Uterus (tissue), 4 donors: ENCODE data around the gene NLGN1. TPM values are rescaled to one million over a fixed set of nuclear protein-coding genes. Genes with fewer than 3 reads are reported as not detected.
"Not testable (repeated sequence)": the region's sequence is repeated elsewhere in the genome, so short reads cannot be mapped to it uniquely, and the experiment has no call there.

Experiments
- DNase-seq, 2 donors: peaks; one replicate each; pipeline ENCODE4 v3.0.0-alpha.2; 2019 to 2020
- H3K27ac ChIP-seq, 2 donors: fragments of 200-600 bp; sonication (generic); 1 replicate in 1 of 2; 2 replicates in 1 of 2; pipeline ENCODE4 v1.5.1; 2016 to 2018
- H3K27me3 ChIP-seq, 2 donors: fragments of 200-600 bp; sonication (generic); one replicate each; pipeline ENCODE4 v1.5.1; 2018 to 2019; ENCODE audit warnings: control low read depth in 1 of 2
- H3K36me3 ChIP-seq, 2 donors: fragments of 200-600 bp; sonication (generic); one replicate each; pipeline ENCODE4 v1.5.1; 2019; ENCODE audit warnings: control low read depth in 1 of 2
- H3K4me1 ChIP-seq, 2 donors: fragments of 200-600 bp; sonication (generic); one replicate each; pipeline ENCODE4 v1.5.1; 2018 to 2019; ENCODE audit warnings: control low read depth in 1 of 2
- H3K4me3 ChIP-seq, 2 donors: fragments of 200-600 bp; sonication (generic); 1 replicate in 1 of 2; 2 replicates in 1 of 2; pipeline ENCODE4 v1.5.1; 2018 to 2019; ENCODE audit warnings: mild to moderate bottlenecking in 1 of 2
- H3K9me3 ChIP-seq, 2 donors: fragments of 200-600 bp; sonication (generic); one replicate each; pipeline ENCODE4 v1.5.1; 2019; ENCODE audit warnings: control low read depth in 1 of 2
- POLR2A ChIP-seq, 2 donors: fragments of 450-650 bp; IDR thresholded peaks; one replicate each; pipeline ENCODE4 v1.6.1; 2016; ENCODE audit warnings: antibody characterized with exemption in 2 of 2, mild to moderate bottlenecking in 1 of 2, moderate library complexity in 1 of 2
- intact Hi-C: fragments of 100-400 bp; cut with DNase I; formaldehyde crosslinking; loops from one replicate; pipeline ENCODE4 v1.15.1; 2023; ENCODE audit warnings: low total_unique reads
- total RNA-seq, 4 donors: library from RNA; depleted of rRNA in 3 of 4; stranded (reverse); fragments of >200 nt in 3 of 4; gene quantifications; one replicate each; pipeline versions ENCODE4 v1.1.0 to v1.2.4, GENCODE V29; 2014 to 2023
- TF ChIP-seq, protein P1 (sequence below), 4 experiments: fragments of 200-600 bp in 2 of 4; fragments of 450-650 bp in 2 of 4; sonication (generic) in 2 of 4; IDR thresholded peaks; one replicate each; pipeline ENCODE4 v1.5.1; 2016 to 2019; ENCODE audit warnings: antibody characterized with exemption in 4 of 4, mild to moderate bottlenecking in 2 of 4, moderate library complexity in 1 of 4
- donor health status: DM: yes; HTN: yes; CAD: no.

Gene NLGN1
- total RNA-seq, 4 donors from 2014 or later: 3.6 to 44.8 (median 9.8) TPM

DNA sequence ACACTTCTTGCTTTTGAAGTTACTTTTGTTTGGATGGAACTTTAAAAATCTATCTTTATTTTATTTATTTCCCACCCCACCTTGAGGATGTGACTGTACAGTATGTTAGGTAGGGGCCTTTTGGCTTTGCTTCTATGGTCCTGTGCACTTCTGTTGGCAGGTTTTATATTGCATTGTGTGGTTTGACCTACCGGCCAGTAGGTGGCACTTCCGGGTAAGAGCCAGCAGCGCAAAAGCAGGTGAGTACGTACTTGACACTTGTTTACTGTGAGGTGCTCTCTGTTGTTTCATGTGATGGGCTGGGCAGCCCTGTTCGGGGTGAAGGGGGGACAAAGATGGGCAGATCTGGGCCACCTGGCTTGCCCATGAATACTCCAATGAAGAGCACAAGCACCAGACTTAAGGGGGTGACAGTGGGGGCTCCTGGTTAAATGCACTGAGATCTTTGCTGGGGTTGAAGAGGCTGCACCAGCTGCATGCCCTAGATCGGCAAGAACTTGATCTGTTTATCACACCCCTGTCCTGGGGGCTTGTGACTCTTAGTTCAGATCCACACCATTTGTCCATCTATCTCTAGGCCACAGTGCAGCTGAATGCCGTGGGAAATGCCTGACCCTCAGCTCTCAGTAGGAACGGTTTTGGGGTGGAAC is 131.6 kb downstream of the NLGN1 start:
- Histone ChIP-seq H3K4me1 (no peaks in the 10 kb centered on the region), H3K4me3 (no peak overlapping the region), H3K27ac (no peak overlapping the region), H3K27me3 (no peaks in the 10 kb centered on the region), H3K9me3 (peaks cover 0 to 4% of the 10 kb centered on the region in 2 donors), H3K36me3 (no peaks in the 10 kb centered on the region)
- TF ChIP-seq POLR2A (IDR thresholded peaks at IDR 0.05): no peak
- TF ChIP-seq, protein P1, sequence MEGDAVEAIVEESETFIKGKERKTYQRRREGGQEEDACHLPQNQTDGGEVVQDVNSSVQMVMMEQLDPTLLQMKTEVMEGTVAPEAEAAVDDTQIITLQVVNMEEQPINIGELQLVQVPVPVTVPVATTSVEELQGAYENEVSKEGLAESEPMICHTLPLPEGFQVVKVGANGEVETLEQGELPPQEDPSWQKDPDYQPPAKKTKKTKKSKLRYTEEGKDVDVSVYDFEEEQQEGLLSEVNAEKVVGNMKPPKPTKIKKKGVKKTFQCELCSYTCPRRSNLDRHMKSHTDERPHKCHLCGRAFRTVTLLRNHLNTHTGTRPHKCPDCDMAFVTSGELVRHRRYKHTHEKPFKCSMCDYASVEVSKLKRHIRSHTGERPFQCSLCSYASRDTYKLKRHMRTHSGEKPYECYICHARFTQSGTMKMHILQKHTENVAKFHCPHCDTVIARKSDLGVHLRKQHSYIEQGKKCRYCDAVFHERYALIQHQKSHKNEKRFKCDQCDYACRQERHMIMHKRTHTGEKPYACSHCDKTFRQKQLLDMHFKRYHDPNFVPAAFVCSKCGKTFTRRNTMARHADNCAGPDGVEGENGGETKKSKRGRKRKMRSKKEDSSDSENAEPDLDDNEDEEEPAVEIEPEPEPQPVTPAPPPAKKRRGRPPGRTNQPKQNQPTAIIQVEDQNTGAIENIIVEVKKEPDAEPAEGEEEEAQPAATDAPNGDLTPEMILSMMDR (IDR thresholded peaks at IDR 0.05): no peak
- intact Hi-C loops: no loop called here
- no peak for DNase-seq

DNA sequence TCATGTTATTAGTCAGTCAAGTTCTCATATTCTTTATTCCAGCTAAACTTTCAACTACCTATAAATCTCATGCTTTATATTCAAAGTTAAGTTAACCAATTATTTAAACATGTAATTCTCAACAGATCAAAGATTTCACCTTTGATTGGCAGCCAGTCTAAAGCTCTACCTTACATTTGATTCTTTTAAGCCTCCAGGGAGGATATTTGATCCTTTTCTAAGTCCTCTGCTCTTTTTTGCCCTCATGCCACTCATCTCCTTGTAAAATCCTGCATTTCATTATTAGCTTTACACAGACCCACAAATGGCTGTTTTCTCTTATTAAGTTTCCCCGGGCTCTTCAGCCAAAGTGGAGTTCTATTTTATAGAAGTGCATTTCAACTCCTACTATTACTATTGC is 134.1 kb downstream of the NLGN1 start:
- no peaks in the 10 kb centered on the region for H3K36me3 ChIP-seq
- no peak for DNase-seq
- H3K4me1 ChIP-seq: no peaks in the 10 kb centered on the region
- H3K4me3 ChIP-seq: no peak overlapping the region
- intact Hi-C loops: no loop called here
- H3K27ac ChIP-seq: no peak overlapping the region
- peaks cover 0 to 4% of the 10 kb centered on the region in 2 donors for H3K9me3 ChIP-seq
- H3K27me3 ChIP-seq: no peaks in the 10 kb centered on the region
- TF ChIP-seq, protein P1 (IDR thresholded peaks at IDR 0.05): no peak
- TF ChIP-seq POLR2A (IDR thresholded peaks at IDR 0.05): no peak

DNA sequence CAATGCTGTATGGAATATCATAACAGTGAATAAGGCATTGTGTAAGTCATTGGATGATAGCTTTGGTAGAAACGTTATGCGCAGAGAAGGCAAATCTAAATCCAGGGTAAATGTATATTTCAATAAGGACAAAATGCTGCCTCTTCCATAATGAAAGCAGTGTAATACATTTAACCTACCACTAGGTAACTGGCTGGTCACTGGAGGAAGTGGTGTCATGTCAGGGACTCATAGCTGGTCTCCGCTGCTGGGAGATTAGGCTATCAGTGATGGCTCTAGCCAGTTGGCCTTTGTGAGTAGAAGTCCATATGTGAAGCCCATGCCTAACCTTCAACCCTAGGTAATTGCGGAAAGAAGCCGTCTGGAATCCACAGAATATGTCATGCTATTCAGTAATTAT is 140.9 kb downstream of the NLGN1 start:
- no peaks in the 10 kb centered on the region for H3K4me1 ChIP-seq
- H3K27me3 ChIP-seq: no peaks in the 10 kb centered on the region
- DNase-seq: no peak
- H3K36me3 ChIP-seq: no peaks in the 10 kb centered on the region
- intact Hi-C loops: no loop called here
- no peaks in the 10 kb centered on the region for H3K9me3 ChIP-seq
- H3K4me3 ChIP-seq: no peak overlapping the region
- TF ChIP-seq, protein P1 (IDR thresholded peaks at IDR 0.05): no peak
- no peak for TF ChIP-seq POLR2A (IDR thresholded peaks at IDR 0.05)
- no peak overlapping the region for H3K27ac ChIP-seq

DNA sequence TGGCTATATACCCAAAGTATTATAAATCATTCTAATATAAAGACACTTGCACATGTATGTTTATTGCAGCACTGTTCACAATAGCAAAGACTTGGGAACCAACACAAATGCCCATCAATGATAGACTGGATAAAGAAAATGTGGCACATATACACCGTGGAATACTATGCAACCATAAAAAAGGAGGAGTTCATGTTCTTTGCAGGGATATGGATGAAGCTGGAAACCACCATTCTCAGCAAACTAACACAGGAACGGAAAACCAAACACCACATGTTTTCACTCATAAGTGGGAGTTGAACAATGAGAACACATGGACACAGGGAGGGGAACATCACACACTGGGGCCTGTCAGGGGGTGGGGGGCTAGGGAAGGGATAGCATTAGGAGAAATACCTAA is 148.0 kb downstream of the NLGN1 start:
- H3K36me3 ChIP-seq, intact Hi-C loops, H3K27me3 ChIP-seq, H3K9me3 ChIP-seq, H3K27ac ChIP-seq, H3K4me1 ChIP-seq, DNase-seq, H3K4me3 ChIP-seq: not testable (repeated sequence)

DNA sequence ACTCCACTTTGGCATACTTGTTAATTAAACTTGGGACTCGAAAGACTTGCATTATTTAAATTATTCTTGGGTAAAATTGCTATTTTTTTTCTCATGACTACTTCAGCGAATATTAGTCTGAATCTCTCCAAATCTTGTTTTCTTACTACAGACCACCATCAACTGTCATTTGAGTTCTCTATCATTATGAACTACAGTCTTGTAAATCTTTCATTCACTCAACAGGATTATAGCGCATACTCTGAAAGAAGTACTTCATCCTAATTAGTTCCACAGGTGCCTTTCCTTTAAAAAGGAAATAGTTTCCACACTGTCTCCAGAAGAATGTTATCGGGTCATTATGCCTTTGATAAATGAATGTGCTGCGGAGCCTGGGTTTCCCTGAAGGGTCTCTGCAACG is 149.5 kb downstream of the NLGN1 start:
- no peaks in the 10 kb centered on the region for H3K27me3 ChIP-seq
- no peaks in the 10 kb centered on the region for H3K9me3 ChIP-seq
- H3K27ac ChIP-seq: no peak overlapping the region
- TF ChIP-seq POLR2A (IDR thresholded peaks at IDR 0.05): no peak
- TF ChIP-seq, protein P1 (IDR thresholded peaks at IDR 0.05): no peak
- no peaks in the 10 kb centered on the region for H3K36me3 ChIP-seq
- H3K4me3 ChIP-seq: no peak overlapping the region
- H3K4me1 ChIP-seq: no peaks in the 10 kb centered on the region
- intact Hi-C loops: no loop called here
- DNase-seq: no peak

DNA sequence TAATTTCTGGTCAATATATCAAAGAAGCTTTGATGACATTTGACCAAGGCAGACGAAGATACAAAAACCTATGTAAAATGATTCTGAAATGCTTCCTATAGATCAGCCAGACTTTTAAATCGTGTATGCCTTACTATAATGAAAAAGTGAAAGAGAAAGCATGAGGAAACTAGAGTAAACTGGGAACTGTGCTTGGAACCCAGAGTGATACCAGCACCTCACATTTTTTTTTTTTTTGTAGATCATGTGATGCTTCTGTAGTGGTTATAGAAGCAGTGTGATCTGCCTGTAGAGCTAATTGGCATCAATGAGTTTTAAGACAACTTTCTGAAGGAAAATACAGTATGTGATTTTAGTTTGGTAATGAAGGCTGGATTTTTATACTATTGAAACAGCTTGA is 150.7 kb downstream of the NLGN1 start:
- Histone ChIP-seq H3K27ac (no peak overlapping the region), H3K4me3 (no peak overlapping the region), H3K36me3 (no peaks in the 10 kb centered on the region), H3K4me1 (no peaks in the 10 kb centered on the region), H3K27me3 (no peaks in the 10 kb centered on the region), H3K9me3 (no peaks in the 10 kb centered on the region)
- DNase-seq: no peak
- intact Hi-C loops: no loop called here
- no peak for TF ChIP-seq POLR2A (IDR thresholded peaks at IDR 0.05)
- TF ChIP-seq, protein P1 (IDR thresholded peaks at IDR 0.05): no peak
